GM12864 (cell line): Measurements from ENCODE around the gene EFCAB6.

Source experiments
- DNase-seq: peaks from one replicate; pipeline ENCODE4 v3.0.0-alpha.2; 2011; ENCODE audit warnings: low read depth
- H3K4me3 ChIP-seq: 2 replicates; pipeline ENCODE4 v1.5.1; 2011; ENCODE audit warnings: mild to moderate bottlenecking, low read depth, low read length, control low read depth
- CTCF ChIP-seq: IDR thresholded peaks from 2 replicates; pipeline ENCODE4 v1.5.1; 2011; ENCODE audit warnings: low read depth, mild to moderate bottlenecking, moderate library complexity, low read length, control low read depth, inconsistent platforms; ENCODE audit errors: missing control alignments

The EFCAB6 gene

GRCh38 chr22:43826142-43827002 lies 14.3 kb upstream of the EFCAB6 start:
- peak; percentile 38 for TF ChIP-seq CTCF
- no peak overlapping the region for H3K4me3 ChIP-seq
- no peak for DNase-seq

- DNase-seq: no peak
Measured at GRCh38 chr22:43825651-43826050, 13.5 kb upstream of the EFCAB6 start.

GRCh38 chr22:43824724-43825420 lies 12.8 kb upstream of the EFCAB6 start:
- DNase-seq: no peak
- TF ChIP-seq CTCF: no peak
- H3K4me3 ChIP-seq: no peak overlapping the region

More at GRCh38 chr22:43825651-43826050, 13.5 kb upstream of the EFCAB6 start:
- no peak overlapping the region for H3K4me3 ChIP-seq
- no peak for TF ChIP-seq CTCF

- DNase-seq: no peak
- TF ChIP-seq CTCF: no peak
- H3K4me3 ChIP-seq: no peak overlapping the region
Measured at GRCh38 chr22:43823911-43824665, 12.0 kb upstream of the EFCAB6 start.

- DNase-seq: no peak
- no peak for TF ChIP-seq CTCF
- no peak overlapping the region for H3K4me3 ChIP-seq
Measured at GRCh38 chr22:43823353-43823908, 11.3 kb upstream of the EFCAB6 start.

GRCh38 chr22:43821606-43822425 lies 9.7 kb upstream of the EFCAB6 start:
- no peak for TF ChIP-seq CTCF
- no peak overlapping the region for H3K4me3 ChIP-seq
- no peak for DNase-seq
